WTC11 (cell line): ENCODE data around the gene AADACL4. TPM values are rescaled to one million over a fixed set of nuclear protein-coding genes. Genes with fewer than 3 reads are reported as not detected.
A peak's percentile ranks its signal among the peaks of the same experiment; 100 is the strongest.

Experiments
- ATAC-seq: fragments of 200-7000 bp; cut with Tn5 transposase; 2 replicates; pipeline ENCODE4 v1.10.0; 2021; ENCODE audit warnings: mild to moderate bottlenecking, moderate library complexity
- CTCF ChIA-PET: fragments of 300-600 bp; sonication (Branson Sonifier 250); formaldehyde crosslinking; loops from one replicate; lab custom pipeline; 2021; ENCODE audit warnings: antibody characterized with exemption; lab: Charles Lee
- POLR2A ChIA-PET: fragments of 350-600 bp; sonication (Branson Sonifier 250); formaldehyde crosslinking; loops from one replicate; lab custom pipeline; 2021; ENCODE audit warnings: antibody characterized with exemption; lab: Charles Lee
- DNase-seq: peaks from one replicate; pipeline ENCODE4 v3.0.0; 2021; ENCODE audit warnings: low spot score
- H3K27ac Mint-ChIP-seq: 2 replicates; pipeline ENCODE4 v1.8.0; 2021; ENCODE audit warnings: mixed read lengths
- H3K27me3 Mint-ChIP-seq: 2 replicates; pipeline ENCODE4 v1.8.0; 2021; ENCODE audit warnings: low read depth, mild to moderate bottlenecking, moderate library complexity, mixed read lengths
- H3K36me3 Mint-ChIP-seq: 2 replicates; pipeline ENCODE4 v1.8.0; 2021; ENCODE audit warnings: mixed read lengths
- H3K4me1 Mint-ChIP-seq: 2 replicates; pipeline ENCODE4 v1.8.0; 2022; ENCODE audit warnings: mixed read lengths
- H3K4me3 Mint-ChIP-seq: 2 replicates; pipeline ENCODE4 v1.8.0; 2021; ENCODE audit warnings: mild to moderate bottlenecking, moderate library complexity, mixed read lengths
- H3K9me3 Mint-ChIP-seq: 2 replicates; pipeline ENCODE4 v1.8.0; 2021; ENCODE audit warnings: mixed read lengths
- ATF1 ChIP-seq: sonication (generic); formaldehyde crosslinking; IDR thresholded peaks from 2 replicates; pipeline ENCODE4 v1.8.1; 2023; ENCODE audit warnings: mild to moderate bottlenecking, moderate library complexity, missing genetic modification reagents
- ATF2 ChIP-seq: sonication (generic); formaldehyde crosslinking; IDR thresholded peaks from 2 replicates; pipeline ENCODE4 v1.8.1; 2022; ENCODE audit warnings: low read depth, missing genetic modification reagents, borderline replicate concordance
- ATF3 ChIP-seq: sonication (generic); formaldehyde crosslinking; conservative IDR thresholded peaks from 2 replicates; pipeline ENCODE4 v1.8.1; 2022; ENCODE audit warnings: mild to moderate bottlenecking, missing genetic modification reagents
- CBFB ChIP-seq: sonication (generic); formaldehyde crosslinking; IDR thresholded peaks from 2 replicates; pipeline ENCODE4 v1.8.1; 2022; ENCODE audit warnings: mild to moderate bottlenecking, low read depth, missing genetic modification reagents
- CREB1 ChIP-seq: sonication (generic); formaldehyde crosslinking; IDR thresholded peaks from 2 replicates; pipeline ENCODE4 v1.8.0; 2023; ENCODE audit warnings: mild to moderate bottlenecking, missing genetic modification reagents
- CTCF ChIP-seq: fragments of 200-600 bp; IDR thresholded peaks from 2 replicates; pipeline ENCODE4 v1.8.0; 2022; ENCODE audit warnings: antibody characterized with exemption
- E2F4 ChIP-seq: sonication (generic); formaldehyde crosslinking; IDR thresholded peaks from 2 replicates; pipeline ENCODE4 v1.8.1; 2022; ENCODE audit warnings: low read depth, mild to moderate bottlenecking, moderate library complexity, missing genetic modification reagents, borderline replicate concordance
- ELF4 ChIP-seq: sonication (generic); formaldehyde crosslinking; IDR thresholded peaks from 2 replicates; pipeline ENCODE4 v1.8.1; 2022; ENCODE audit warnings: low read depth, mild to moderate bottlenecking, moderate library complexity, missing genetic modification reagents
- EMX1 ChIP-seq: fragments of 250-450 bp; sonication (Bioruptor Pico); IDR thresholded peaks from 2 replicates; pipeline ENCODE4 v1.8.0; 2021; ENCODE audit warnings: mild to moderate bottlenecking
- ESRRA ChIP-seq: sonication (generic); formaldehyde crosslinking; IDR thresholded peaks from 2 replicates; pipeline ENCODE4 v1.8.1; 2022; ENCODE audit warnings: mild to moderate bottlenecking, missing genetic modification reagents, borderline replicate concordance
- IRF1 ChIP-seq: sonication (generic); formaldehyde crosslinking; IDR thresholded peaks from 2 replicates; pipeline ENCODE4 v1.8.0; 2023; ENCODE audit warnings: missing genetic modification reagents
- IRF2 ChIP-seq: sonication (generic); formaldehyde crosslinking; IDR thresholded peaks from 2 replicates; pipeline ENCODE4 v1.8.0; 2022; ENCODE audit warnings: low read depth, missing genetic modification reagents, borderline replicate concordance
- MAX ChIP-seq: sonication (generic); formaldehyde crosslinking; IDR thresholded peaks from 2 replicates; pipeline ENCODE4 v1.8.0; 2022; ENCODE audit warnings: mild to moderate bottlenecking, missing genetic modification reagents
- NFATC4 ChIP-seq: fragments of 250-450 bp; sonication (Bioruptor Pico); IDR thresholded peaks from 2 replicates; pipeline ENCODE4 v1.9.0; 2021; ENCODE audit warnings: mild to moderate bottlenecking
- SOX15 ChIP-seq: fragments of 250-450 bp; sonication (Bioruptor Pico); IDR thresholded peaks from 2 replicates; pipeline ENCODE4 v1.9.0; 2021; ENCODE audit warnings: mild to moderate bottlenecking
- SP1 ChIP-seq: sonication (generic); formaldehyde crosslinking; conservative IDR thresholded peaks from 2 replicates; pipeline ENCODE4 v1.8.1; 2022; ENCODE audit warnings: missing genetic modification reagents
- TCF7 ChIP-seq: sonication (generic); formaldehyde crosslinking; IDR thresholded peaks from 2 replicates; pipeline ENCODE4 v1.8.0; 2022; ENCODE audit warnings: mild to moderate bottlenecking, low read depth, missing genetic modification reagents, moderate library complexity
- TP53 ChIP-seq: sonication (generic); formaldehyde crosslinking; IDR thresholded peaks from 2 replicates; pipeline ENCODE4 v1.8.1; 2023; ENCODE audit warnings: mild to moderate bottlenecking, missing genetic modification reagents
- ZNF121 ChIP-seq: sonication (generic); formaldehyde crosslinking; IDR thresholded peaks from 2 replicates; pipeline ENCODE4 v1.8.0; 2023; ENCODE audit warnings: missing genetic modification reagents
- ZNF219 ChIP-seq: sonication (generic); formaldehyde crosslinking; IDR thresholded peaks from 2 replicates; pipeline ENCODE4 v1.8.0; 2023; ENCODE audit warnings: missing genetic modification reagents, mild to moderate bottlenecking, borderline replicate concordance
- ZNF263 ChIP-seq: sonication (generic); formaldehyde crosslinking; IDR thresholded peaks from 2 replicates; pipeline ENCODE4 v1.8.1; 2022; ENCODE audit warnings: low read depth, mild to moderate bottlenecking, moderate library complexity, missing genetic modification reagents
- ZNF416 ChIP-seq: fragments of 250-450 bp; sonication (Bioruptor Pico); IDR thresholded peaks from 2 replicates; pipeline ENCODE4 v1.9.0; 2021; ENCODE audit warnings: mild to moderate bottlenecking, inconsistent platforms
- ZNF423 ChIP-seq: fragments of 250-450 bp; sonication (Bioruptor Pico); IDR thresholded peaks from 2 replicates; pipeline ENCODE4 v2.1.2; 2022; ENCODE audit warnings: mild to moderate bottlenecking, moderate library complexity
- ZNF425 ChIP-seq: fragments of 250-450 bp; sonication (Bioruptor Pico); conservative IDR thresholded peaks from 2 replicates; pipeline ENCODE4 v1.9.0; 2021; ENCODE audit warnings: mild to moderate bottlenecking
- total RNA-seq: library from RNA; stranded (reverse); gene quantifications from 3 replicates; pipeline ENCODE4 v1.2.3, GENCODE V29; 2021

Gene AADACL4
- total RNA-seq, 1 experiment from 2014 or later = 0.11 TPM

- no peak for TF ChIP-seq E2F4 (CRISPR knock-in tag)
Observed at GRCh38 chr1:12610941-12611340, 32.9 kb upstream of the AADACL4 start (continued).

- CTCF ChIA-PET = no interaction called here
- Mint-ChIP-seq H3K9me3 (no peaks in the 10 kb centered on the region), H3K27me3 (no peaks in the 10 kb centered on the region), H3K4me1 (peaks cover 50% of the 10 kb centered on the region), H3K36me3 (peaks cover 31% of the 10 kb centered on the region), H3K27ac (no peak overlapping the region), H3K4me3 (no peak overlapping the region)
- TF ChIP-seq SOX15 (no peak), ZNF219 (no peak), CBFB (no peak), MAX (CRISPR knock-in tag) (no peak), ZNF423 (CRISPR knock-in tag) (no peak), NFATC4 (no peak), ATF2 (CRISPR knock-in tag) (no peak), ELF4 (no peak), IRF1 (CRISPR knock-in tag) (no peak), SP1 (CRISPR knock-in tag) (no peak), ATF3 (CRISPR knock-in tag) (no peak), ZNF416 (no peak), TP53 (CRISPR knock-in tag) (no peak), ZNF263 (CRISPR knock-in tag) (no peak), ZNF121 (CRISPR knock-in tag) (no peak), ATF1 (no peak), TCF7 (CRISPR knock-in tag) (no peak)
- ATAC-seq (no peak), DNase-seq (no peak)
- POLR2A ChIA-PET = no interaction called here
Observed at GRCh38 chr1:12613180-12613579, 30.7 kb upstream of the AADACL4 start.

GRCh38 chr1:12614402-12615158 lies 29.3 kb upstream of the AADACL4 start:
- Mint-ChIP-seq H3K27ac (no peak overlapping the region), H3K4me3 (peak overlapping the region; percentile 98), H3K36me3 (peaks cover 26% of the 10 kb centered on the region), H3K4me1 (peaks cover 55% of the 10 kb centered on the region), H3K9me3 (no peaks in the 10 kb centered on the region), H3K27me3 (no peaks in the 10 kb centered on the region)
- ChIA-PET POLR2A (interaction anchor here (0.5 to 6.0 kb wide), 4 partner anchors 13 to 306 kb away, joined by 4 to 60 read pairs (median 10); no protein-coding TSS in a partner anchor), CTCF (interaction anchor here (1.2 to 8.3 kb wide), 6 partner anchors 12 to 370 kb away, joined by 3 to 107 read pairs (median 10); no protein-coding TSS in a partner anchor)
- no peak for ATAC-seq
- DNase-seq = no peak
- no peak for TF ChIP-seq ZNF425
- TF ChIP-seq ATF2 (CRISPR knock-in tag) = no peak
- no peak for TF ChIP-seq CREB1 (CRISPR knock-in tag)
- no peak for TF ChIP-seq CTCF
- no peak for TF ChIP-seq ESRRA (CRISPR knock-in tag)
- no peak for TF ChIP-seq IRF2
- TF ChIP-seq EMX1 (CRISPR knock-in tag) = no peak
